ENCODE measurements around the gene DRAM2. TPM values are rescaled to one million over a fixed set of nuclear protein-coding genes. Genes with fewer than 3 reads are reported as not detected.
"Not testable (repeated sequence)": the region's sequence is repeated elsewhere in the genome, so short reads cannot be mapped to it uniquely, and the experiment has no call there.

Gene DRAM2
- total RNA-seq, 1 donor from 2014 or later: 33.9 TPM

DNA sequence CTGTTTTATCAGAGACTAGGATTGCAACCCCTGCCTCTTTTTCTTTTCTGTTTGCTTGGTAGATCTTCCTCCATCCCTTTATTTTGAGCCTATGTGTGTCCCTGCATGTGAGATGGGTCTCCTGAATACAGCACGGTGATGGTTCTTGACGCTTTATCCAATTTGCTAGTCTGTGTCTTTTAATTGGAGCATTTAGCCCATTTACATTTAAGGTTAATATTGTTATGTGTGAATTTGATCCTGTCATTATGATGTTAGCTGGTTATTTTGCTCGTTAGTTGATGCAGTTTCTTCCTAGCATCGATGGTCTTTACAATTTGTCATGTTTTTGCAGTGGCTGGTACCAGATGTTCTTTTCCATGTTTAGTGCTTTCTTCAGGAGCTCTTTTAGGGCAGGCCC, 62.6 kb downstream of the DRAM2 start:
- H3K4me1 Mint-ChIP-seq (ENCODE audit: low read depth, unreplicated experiment); H3K9me3 Mint-ChIP-seq (ENCODE audit: unreplicated experiment); H3K4me1 ChIP-seq (ENCODE audit: insufficient read depth, low read length); H3K36me3 Mint-ChIP-seq (ENCODE audit: low read depth, unreplicated experiment); FAIRE-seq; H4K20me1 ChIP-seq (ENCODE audit: insufficient read depth, low read length); DNase-seq (ENCODE audit: low read depth); H3K9ac ChIP-seq (ENCODE audit: low read length); H3K27me3 ChIP-seq (ENCODE audit: insufficient read depth, low read length); H3K36me3 ChIP-seq (ENCODE audit: insufficient read depth, low read length); H3K27ac ChIP-seq (ENCODE audit: low read depth, low read length); H3K4me3 ChIP-seq (ENCODE audit: insufficient read depth, low read depth, low read length); H3K27me3 Mint-ChIP-seq (ENCODE audit: low read depth, unreplicated experiment); H3K79me2 ChIP-seq (ENCODE audit: insufficient read depth, low read length); H3K4me3 Mint-ChIP-seq (ENCODE audit: unreplicated experiment); H3K4me2 ChIP-seq (ENCODE audit: low read length); H3K27ac Mint-ChIP-seq (ENCODE audit: unreplicated experiment); H2AFZ ChIP-seq (ENCODE audit: low read depth, low read length); H3K9me3 ChIP-seq (ENCODE audit: insufficient read depth, low read depth, low read length): not testable (repeated sequence)

Other genes starting within 250 kb of the DRAM2 start
- gene LRIF1, start 176.2 kb downstream of the DRAM2 start, total RNA-seq: 17.1 and 19.4 TPM in 2 replicates
- 24.9 and 26.9 TPM in 2 replicates for gene CEPT1, start 130 bp upstream of the DRAM2 start, total RNA-seq
- 0.18 TPM in 1 of 2 replicates, not detected in the other for gene DENND2D, start 60.6 kb upstream of the DRAM2 start, total RNA-seq
- gene CHI3L2, start 87.6 kb upstream of the DRAM2 start, total RNA-seq: 0.65 TPM in 1 of 2 replicates, not detected in the other
- not detected in 2 replicates for gene CHIA, start 150.8 kb upstream of the DRAM2 start, total RNA-seq